Stimulated activated CD8-positive, alpha-beta memory T cell treated with anti-CD3 and anti-CD28 coated beads, Interleukin-7, amount 100 ng/mL, for 1 hour (primary cell): ENCODE measurements around the gene OTUD5.
"Not testable (repeated sequence)": the region's sequence is repeated elsewhere in the genome, so short reads cannot be mapped to it uniquely, and the experiment has no call there.

Source experiments
- DNase-seq, 2 donors: peaks; one replicate each; pipeline ENCODE4 v3.0.0-alpha.2; 2020; ENCODE audit warnings: low read depth in 2 of 2

Gene OTUD5

DNA sequence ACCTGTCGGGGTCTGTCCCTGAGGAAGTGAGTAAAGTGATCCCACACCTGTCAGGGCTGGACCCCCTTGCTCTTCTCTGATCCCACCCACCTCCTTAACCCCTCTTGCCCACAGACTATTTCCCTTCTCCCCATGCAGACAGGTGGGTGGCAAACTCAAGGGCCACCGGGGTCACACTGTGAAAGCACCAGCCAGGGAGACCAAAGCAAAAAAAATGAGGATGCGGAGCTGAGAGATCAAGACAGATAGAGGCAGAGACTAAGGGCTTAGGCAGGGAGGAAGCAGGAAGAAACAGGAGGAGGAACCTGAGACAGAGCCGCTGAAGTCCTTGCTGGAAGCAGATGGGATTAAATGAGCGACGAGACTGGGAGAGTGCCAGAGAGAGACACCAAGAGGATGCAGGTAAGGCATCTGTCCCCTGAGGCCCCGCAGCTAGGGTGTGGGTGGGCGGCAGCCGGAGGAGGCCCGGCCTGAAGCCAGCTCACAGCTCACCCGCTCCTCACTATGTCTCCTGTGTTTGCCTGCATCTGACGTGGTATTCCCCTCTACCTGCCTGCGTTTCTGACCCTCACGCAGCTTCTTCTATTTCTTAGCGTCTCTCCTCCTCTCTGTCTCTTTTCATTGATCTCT, 67.0 kb downstream of the OTUD5 start:
- DNase-seq: no peak

- not testable (repeated sequence) for DNase-seq
Observed at GRCh38 chrX:48886586-48886985, 70.8 kb downstream of the OTUD5 start.

- no peak for DNase-seq
Observed at GRCh38 chrX:48883729-48884128, 73.7 kb downstream of the OTUD5 start.

DNA sequence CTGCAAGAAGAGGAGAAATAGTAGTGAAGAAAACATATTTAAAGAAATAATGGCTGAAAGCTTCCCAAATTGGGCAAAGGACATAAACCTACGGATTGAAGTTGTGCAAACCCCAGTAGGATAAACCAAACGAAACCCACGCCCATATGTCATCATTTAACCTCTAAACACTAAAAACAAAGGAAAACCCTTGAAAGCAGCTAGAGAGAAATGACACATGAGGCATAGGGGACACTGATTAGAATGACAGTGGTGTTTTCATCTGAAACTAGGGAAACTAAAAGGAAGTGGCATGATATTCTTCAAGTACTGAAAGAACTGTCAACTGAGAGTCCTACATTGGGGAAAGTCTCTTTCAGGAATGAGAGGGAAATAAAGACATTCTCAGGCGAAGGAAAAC, 80.5 kb downstream of the OTUD5 start:
- DNase-seq: not testable (repeated sequence)
